IgD-negative memory B cell (primary cell): Measurements from ENCODE around the gene EIF3F. TPM values are rescaled to one million over a fixed set of nuclear protein-coding genes. Genes with fewer than 3 reads are reported as not detected.

Source experiments
- H3K27ac Mint-ChIP-seq, 3 donors: one replicate each; pipeline ENCODE4 v1.8.0; 2020 to 2022; ENCODE audit warnings: mild to moderate bottlenecking in 3 of 3, mixed read lengths in 3 of 3, moderate library complexity in 1 of 3
- H3K27me3 Mint-ChIP-seq: one replicate; pipeline ENCODE4 v1.8.0; 2021; ENCODE audit warnings: mixed read lengths
- H3K36me3 Mint-ChIP-seq: one replicate; pipeline ENCODE4 v1.8.0; 2020; ENCODE audit warnings: mild to moderate bottlenecking, mixed read lengths
- H3K4me1 Mint-ChIP-seq, 3 donors: one replicate each; pipeline ENCODE4 v1.8.0; 2020 to 2022; ENCODE audit warnings: mixed read lengths in 3 of 3, mild to moderate bottlenecking in 1 of 3
- H3K4me3 Mint-ChIP-seq, 4 donors: one replicate each; pipeline ENCODE4 v1.8.0; 2020 to 2022; ENCODE audit warnings: mild to moderate bottlenecking in 4 of 4, mixed read lengths in 4 of 4, moderate library complexity in 3 of 4
- H3K9me3 Mint-ChIP-seq, 3 donors: one replicate each; pipeline ENCODE4 v1.8.0; 2020 to 2021; ENCODE audit warnings: mixed read lengths in 3 of 3, mild to moderate bottlenecking in 1 of 3
- polyA plus RNA-seq: library from polyadenylated mRNA; unstranded; fragments of 300-500 nt; fragmentation: Illumina TruSeq; gene quantifications from one replicate; pipeline ENCODE4 v1.2.3, GENCODE V29; 2021

EIF3F gene
- polyA plus RNA-seq, 1 donor from 2014 or later, result 431 TPM

DNA sequence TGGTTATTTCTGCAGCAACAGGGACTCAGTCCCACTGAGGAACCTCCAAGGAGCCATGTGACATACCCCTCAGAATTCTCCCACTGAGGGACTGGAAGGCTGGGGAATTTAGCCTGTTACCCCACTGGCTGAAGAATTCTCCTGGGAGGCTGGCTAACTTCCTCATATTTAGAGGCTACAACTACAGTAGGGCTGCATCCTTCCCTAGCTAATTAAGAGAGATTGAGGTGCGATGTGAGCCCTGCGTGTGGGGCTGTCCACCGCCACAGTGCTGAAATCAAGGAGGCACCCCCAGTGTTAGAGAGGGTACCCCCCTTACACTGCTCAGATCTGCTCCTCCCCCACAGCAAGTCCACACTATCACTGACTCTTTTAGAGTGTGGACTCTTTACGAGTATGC lies 21.1 kb downstream of the EIF3F start:
- Mint-ChIP-seq H3K36me3 (no peaks in the 10 kb centered on the region), H3K27me3 (peaks cover 3% of the 10 kb centered on the region), H3K4me3 (no peak overlapping the region), H3K9me3 (no peaks in the 10 kb centered on the region), H3K27ac (no peak overlapping the region), H3K4me1 (no peaks in the 10 kb centered on the region)

DNA sequence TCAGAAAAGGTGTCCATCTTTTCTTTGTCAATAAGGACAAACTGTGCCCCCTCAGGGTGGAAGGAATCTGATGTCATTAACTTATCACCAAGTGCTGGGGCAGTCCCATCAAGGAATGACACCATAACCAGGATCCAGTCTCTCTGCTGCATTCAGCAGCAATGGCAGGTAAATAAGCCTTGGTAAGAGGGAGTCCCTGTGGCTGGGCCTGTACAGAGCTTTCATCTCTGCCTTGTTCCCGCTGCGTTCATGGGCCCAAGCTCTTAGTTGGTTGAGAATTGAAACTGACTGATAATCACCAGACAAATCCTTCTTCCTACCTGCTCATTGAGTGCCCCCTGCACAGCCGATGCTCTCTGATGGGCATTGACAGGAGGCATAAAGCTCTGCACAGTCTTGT lies 22.7 kb downstream of the EIF3F start:
- no peaks in the 10 kb centered on the region for H3K36me3 Mint-ChIP-seq
- H3K27me3 Mint-ChIP-seq, result peaks cover 5% of the 10 kb centered on the region
- no peaks in the 10 kb centered on the region for H3K9me3 Mint-ChIP-seq
- no peak overlapping the region for H3K4me3 Mint-ChIP-seq
- no peak overlapping the region for H3K27ac Mint-ChIP-seq
- no peaks in the 10 kb centered on the region for H3K4me1 Mint-ChIP-seq

DNA sequence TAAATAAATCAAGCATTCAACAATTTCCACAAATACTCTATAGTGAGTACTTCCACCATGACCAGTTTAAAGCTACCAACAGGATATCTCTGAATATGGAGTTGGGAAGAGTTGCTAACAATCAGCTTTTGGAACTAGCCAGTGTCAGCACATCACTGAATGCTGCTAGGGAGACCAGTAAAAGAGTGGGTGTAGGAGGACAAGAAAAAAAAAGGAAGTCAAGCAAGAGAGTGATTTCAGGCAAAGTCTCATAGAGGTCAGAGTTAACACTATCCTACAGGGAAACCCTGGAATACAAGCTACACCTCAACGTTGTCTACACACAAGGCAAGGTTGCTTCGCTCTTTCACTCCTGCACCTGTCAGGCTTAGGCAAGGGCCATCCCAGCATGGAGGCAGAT lies 24.2 kb downstream of the EIF3F start:
- Mint-ChIP-seq H3K9me3 (no peaks in the 10 kb centered on the region), H3K4me3 (no peak overlapping the region), H3K36me3 (no peaks in the 10 kb centered on the region), H3K4me1 (no peaks in the 10 kb centered on the region), H3K27me3 (peaks cover 8% of the 10 kb centered on the region), H3K27ac (no peak overlapping the region)

DNA sequence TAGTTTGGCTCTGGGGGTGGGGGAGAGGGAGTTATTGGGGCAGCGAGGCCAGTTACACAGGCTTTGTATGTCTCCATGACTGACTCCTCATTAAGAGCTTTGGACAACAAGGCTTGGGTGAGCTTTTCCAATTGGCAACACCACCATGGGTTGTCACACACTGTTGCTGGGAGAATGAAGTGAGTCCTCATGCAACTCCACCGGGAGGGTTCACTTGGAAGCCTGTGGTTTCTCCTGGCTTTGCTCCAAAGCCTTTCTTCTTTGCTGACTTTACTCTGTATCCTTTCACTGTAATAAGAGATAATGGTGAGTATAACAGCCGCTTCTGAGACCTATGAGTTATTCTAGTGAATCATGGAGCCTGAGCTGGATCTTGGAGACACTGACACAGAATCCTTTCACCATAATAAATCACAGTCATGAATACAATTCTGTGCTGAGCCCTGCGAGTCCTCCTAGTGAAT lies 24.9 kb downstream of the EIF3F start:
- Mint-ChIP-seq H3K27ac (no peak overlapping the region), H3K36me3 (no peaks in the 10 kb centered on the region), H3K9me3 (no peaks in the 10 kb centered on the region), H3K4me3 (no peak overlapping the region), H3K27me3 (peaks cover 13% of the 10 kb centered on the region), H3K4me1 (no peaks in the 10 kb centered on the region)

DNA sequence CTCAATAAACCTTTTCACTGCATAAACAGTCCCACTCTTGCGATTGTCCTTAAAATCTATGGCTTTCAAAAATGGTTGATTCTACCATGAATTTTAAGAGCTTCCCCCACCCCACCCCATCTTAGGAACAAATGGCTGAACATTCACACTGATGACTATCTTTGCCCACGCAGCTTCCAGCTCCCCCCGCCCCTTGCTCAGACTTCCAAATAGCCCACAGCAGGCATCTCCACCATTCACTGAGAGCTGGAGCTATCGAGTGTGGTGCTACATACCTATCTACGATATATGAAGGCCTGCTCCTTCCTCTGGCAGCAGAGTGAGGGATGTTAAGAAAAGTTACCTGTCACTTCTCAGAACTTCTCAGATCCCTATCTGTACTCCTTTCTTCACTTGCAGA lies 26.7 kb downstream of the EIF3F start:
- H3K4me3 Mint-ChIP-seq, result no peak overlapping the region
- no peaks in the 10 kb centered on the region for H3K9me3 Mint-ChIP-seq
- no peak overlapping the region for H3K27ac Mint-ChIP-seq
- H3K27me3 Mint-ChIP-seq, result peaks cover 22% of the 10 kb centered on the region
- peaks cover 2 to 4% (median 3%) of the 10 kb centered on the region in 3 donors for H3K4me1 Mint-ChIP-seq
- H3K36me3 Mint-ChIP-seq, result no peaks in the 10 kb centered on the region

DNA sequence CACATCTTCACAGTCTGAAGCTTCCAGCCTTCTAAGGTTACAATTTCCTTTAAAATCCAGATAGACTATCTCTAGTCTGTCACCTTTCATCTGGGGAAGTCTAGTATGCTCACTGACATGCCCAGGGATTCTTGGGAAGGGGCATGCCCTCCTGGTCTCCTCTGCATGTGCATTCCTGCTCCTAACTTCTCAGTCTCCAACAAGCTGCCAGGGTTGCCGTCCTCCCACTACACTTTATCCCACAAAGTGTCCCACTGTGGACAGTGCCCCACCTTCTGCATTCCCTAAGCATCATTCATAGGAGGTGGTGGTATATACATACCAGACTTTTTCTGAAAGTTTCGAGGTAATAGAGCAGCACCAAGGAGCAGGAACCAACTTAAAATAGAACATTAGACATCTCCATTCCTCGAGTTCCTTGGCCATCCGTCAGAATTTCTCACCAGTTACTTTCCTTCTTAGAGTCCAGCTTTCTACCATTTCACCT lies 28.7 kb downstream of the EIF3F start:
- no peaks in the 10 kb centered on the region for H3K36me3 Mint-ChIP-seq
- no peak overlapping the region for H3K4me3 Mint-ChIP-seq
- peaks cover 30% of the 10 kb centered on the region for H3K27me3 Mint-ChIP-seq
- no peaks in the 10 kb centered on the region for H3K9me3 Mint-ChIP-seq
- peak overlapping the region in 1 of 3 donors; percentile 9 for H3K27ac Mint-ChIP-seq
- H3K4me1 Mint-ChIP-seq, result peaks cover 4 to 10% (median 8%) of the 10 kb centered on the region in 3 donors

DNA sequence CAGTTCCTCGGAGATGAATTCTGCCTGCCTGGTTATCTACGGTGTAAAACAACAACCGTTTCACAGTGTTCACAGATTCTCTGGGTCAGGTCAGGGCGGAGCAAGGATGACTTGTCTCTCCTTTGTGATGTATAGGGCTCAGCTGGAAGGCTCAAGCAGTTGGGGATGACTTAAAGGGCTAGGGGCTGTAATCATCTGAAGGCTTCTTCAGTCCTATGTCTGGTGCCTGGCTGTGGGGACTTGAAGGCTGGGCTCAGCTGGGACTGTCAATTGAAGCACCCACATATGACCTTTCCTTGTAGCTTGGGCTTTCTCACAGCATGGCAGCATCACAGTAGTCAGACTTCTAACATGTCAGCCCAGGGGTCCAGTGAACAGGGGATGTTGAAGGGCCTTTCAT lies 29.3 kb downstream of the EIF3F start:
- Mint-ChIP-seq H3K9me3 (no peaks in the 10 kb centered on the region), H3K36me3 (no peaks in the 10 kb centered on the region), H3K27me3 (peaks cover 33% of the 10 kb centered on the region), H3K4me1 (peaks cover 4 to 10% (median 8%) of the 10 kb centered on the region in 3 donors), H3K4me3 (peak overlapping the region in 1 of 4 donors; percentile 3), H3K27ac (peak overlapping the region in 1 of 3 donors; percentile 51)

DNA sequence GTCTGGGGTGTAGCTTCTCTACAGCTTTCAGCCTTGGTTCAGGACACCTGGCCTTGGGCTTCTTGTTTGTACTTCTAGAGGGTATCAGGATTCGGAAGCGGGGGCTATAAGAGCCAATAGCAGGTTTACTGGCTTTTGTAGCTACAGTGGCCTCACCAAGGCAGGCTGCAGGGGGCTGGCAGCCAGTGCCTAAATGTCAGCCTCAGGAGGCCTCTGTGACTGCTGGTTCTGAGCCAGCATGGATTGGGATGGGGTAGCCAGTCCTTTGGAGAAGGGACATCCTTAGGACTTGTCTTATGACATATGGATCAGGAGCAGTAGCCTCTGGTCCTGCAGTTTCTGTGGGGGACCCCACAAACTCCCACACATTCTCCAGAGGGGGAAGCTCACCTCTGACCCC lies 29.9 kb downstream of the EIF3F start:
- Mint-ChIP-seq H3K36me3 (no peaks in the 10 kb centered on the region), H3K27ac (peak overlapping the region in 1 of 3 donors; percentile 51), H3K27me3 (peaks cover 33% of the 10 kb centered on the region), H3K4me1 (peaks cover 4 to 10% (median 8%) of the 10 kb centered on the region in 3 donors), H3K4me3 (peak overlapping the region in 1 of 4 donors; percentile 3), H3K9me3 (no peaks in the 10 kb centered on the region)

DNA sequence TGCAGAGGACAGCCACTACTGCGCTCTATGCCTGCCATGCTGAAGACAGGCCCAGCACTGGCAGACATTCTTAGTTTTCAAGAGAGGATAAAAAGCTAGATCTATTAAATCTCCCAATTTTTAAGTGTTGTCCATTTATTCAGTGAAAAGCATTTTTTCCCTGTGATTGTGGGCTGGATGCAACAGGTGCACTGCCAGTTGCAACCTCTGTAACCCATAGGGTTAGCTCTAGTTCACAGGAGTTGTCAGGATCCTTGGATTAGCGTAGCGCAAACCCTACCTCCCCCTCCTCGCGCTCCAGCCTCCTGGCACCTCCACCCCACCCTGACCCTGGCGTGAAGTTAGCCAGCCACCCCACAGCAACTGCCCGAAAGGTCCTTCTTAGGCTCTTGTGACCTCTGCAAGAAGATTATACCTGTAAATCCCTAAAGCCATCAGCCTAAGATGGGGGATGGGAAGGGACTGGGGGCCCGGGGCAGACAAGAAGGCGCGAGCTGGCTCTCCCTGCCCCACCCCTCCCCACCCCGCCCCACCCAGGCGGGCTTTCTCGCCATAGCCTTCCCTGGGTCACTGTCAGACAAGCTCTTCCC lies 30.9 kb downstream of the EIF3F start:
- Mint-ChIP-seq H3K36me3 (no peaks in the 10 kb centered on the region), H3K9me3 (no peaks in the 10 kb centered on the region), H3K4me3 (peak overlapping the region; percentile 73 to 91 (median 86)), H3K27ac (peak overlapping the region in 2 of 3 donors; percentile 60 to 81), H3K27me3 (peaks cover 33% of the 10 kb centered on the region), H3K4me1 (peaks cover 4 to 10% (median 8%) of the 10 kb centered on the region in 3 donors)

DNA sequence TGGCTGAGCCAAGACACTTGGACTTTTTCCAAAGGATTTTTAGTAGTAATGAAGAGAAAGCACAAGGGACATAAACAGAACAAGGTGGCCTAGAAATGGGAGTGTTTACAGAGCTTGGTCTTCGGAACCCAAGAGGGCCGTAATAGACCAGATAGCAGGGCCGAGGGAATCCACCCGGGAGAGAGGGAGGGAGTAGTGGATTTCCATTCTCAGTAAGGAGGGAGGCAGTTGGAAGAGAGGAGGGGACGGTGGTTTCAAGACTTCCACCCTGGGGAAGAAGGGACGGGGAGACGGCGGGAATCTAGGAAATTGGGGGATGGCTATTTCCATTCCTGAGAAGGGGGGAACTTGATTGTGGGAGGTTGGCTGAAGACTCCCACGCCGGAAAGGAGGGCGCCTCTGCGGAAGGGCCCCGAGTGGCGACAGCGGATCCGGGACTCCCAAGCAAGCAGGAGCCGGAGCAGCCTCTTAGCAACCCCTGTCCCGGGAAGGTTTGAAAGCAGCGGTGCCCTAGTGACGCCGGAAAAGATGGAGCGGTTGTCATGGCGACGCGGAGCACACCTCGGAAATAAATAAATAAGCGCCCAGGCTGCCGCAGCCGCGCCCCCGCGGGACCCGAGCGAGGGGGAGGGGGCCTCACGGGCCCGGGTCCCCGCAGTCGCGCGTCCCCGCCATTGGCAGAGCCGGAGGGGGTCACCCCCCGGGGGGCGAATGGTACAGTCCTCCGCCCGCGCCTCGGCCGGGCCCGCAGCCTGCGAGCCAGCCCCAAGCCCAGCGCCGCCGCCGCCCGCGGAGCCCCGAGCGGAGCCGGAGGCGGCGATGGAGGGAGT lies 31.6 kb downstream of the EIF3F start:
- Mint-ChIP-seq H3K27me3 (peaks cover 30% of the 10 kb centered on the region), H3K36me3 (no peaks in the 10 kb centered on the region), H3K9me3 (no peaks in the 10 kb centered on the region), H3K4me3 (peak overlapping the region; percentile 73 to 91 (median 86)), H3K27ac (peak overlapping the region; percentile 33 to 81 (median 60)), H3K4me1 (peaks cover 4 to 10% (median 8%) of the 10 kb centered on the region in 3 donors)

DNA sequence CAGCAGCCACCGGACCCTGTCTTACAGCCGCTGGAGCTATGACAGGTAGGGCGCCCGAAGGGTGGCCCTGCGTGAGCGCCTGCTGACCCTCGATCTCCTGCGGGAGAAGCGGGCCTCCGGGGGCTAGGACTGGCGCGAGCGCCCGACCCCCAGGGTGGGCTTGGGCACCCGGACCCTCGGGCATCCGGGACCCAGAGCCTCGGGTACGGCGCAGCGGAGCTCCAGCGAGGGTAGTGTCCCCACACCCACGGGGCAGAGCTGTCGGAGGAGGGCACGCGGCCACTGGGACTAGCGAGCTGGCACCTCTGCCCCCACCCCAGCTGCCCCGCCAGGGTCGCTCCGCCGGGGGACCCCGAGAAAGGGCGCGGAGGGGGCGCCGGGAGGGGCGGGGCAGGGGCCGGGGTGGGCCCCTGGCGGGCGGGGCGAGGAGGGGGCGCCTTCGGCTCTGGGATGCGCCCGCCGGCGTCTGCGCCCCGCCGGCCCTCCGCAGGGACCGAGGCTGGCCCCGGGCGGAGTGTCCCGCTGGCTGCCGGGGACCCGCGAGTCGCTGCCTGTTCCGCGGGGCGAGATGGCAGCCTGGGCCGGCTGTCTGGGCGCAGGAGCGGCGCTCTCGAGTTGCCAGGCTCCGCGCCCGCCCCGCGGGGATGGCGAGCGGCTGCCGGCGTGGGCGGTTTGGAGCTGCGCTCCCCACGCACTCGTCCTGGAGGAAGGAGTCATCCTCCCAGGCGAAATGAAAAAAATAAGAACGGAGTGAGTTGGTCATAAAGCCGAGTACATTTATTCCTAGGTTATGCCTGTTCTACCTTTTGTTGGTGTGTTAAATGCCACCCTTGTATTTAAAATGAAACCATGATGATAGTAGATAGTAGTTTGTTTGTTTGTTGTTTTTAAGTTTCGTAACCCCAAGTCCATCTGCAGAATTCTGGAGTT lies 32.4 kb downstream of the EIF3F start:
- peaks cover 30% of the 10 kb centered on the region for H3K27me3 Mint-ChIP-seq
- H3K4me1 Mint-ChIP-seq, result peaks cover 4 to 10% (median 8%) of the 10 kb centered on the region in 3 donors
- peak overlapping the region; percentile 47 to 87 (median 78) for H3K4me3 Mint-ChIP-seq
- H3K27ac Mint-ChIP-seq, result peak overlapping the region in 1 of 3 donors; percentile 20
- no peaks in the 10 kb centered on the region for H3K9me3 Mint-ChIP-seq
- no peaks in the 10 kb centered on the region for H3K36me3 Mint-ChIP-seq

DNA sequence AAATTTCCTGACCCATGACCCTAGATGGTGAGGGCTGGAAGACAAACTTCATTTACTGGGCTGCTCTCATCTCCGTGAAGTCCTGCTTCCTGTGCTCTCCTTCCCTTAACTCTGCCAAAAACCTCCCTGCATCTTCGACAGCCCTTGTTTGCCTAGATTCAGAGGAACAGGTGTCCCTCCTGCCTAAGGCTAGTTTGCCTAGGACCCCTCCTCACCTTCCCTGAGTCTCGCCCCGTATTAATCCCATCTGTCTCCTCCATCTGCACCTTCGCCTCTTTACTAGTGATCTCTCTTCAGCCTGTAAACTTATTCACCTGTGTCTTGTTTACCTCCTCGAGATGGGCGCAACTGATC lies 33.1 kb downstream of the EIF3F start:
- no peaks in the 10 kb centered on the region for H3K36me3 Mint-ChIP-seq
- peak overlapping the region in 1 of 3 donors; percentile 20 for H3K27ac Mint-ChIP-seq
- H3K9me3 Mint-ChIP-seq, result no peaks in the 10 kb centered on the region
- H3K27me3 Mint-ChIP-seq, result peaks cover 30% of the 10 kb centered on the region
- peaks cover 4 to 10% (median 8%) of the 10 kb centered on the region in 3 donors for H3K4me1 Mint-ChIP-seq
- peak overlapping the region; percentile 47 to 87 (median 78) for H3K4me3 Mint-ChIP-seq

DNA sequence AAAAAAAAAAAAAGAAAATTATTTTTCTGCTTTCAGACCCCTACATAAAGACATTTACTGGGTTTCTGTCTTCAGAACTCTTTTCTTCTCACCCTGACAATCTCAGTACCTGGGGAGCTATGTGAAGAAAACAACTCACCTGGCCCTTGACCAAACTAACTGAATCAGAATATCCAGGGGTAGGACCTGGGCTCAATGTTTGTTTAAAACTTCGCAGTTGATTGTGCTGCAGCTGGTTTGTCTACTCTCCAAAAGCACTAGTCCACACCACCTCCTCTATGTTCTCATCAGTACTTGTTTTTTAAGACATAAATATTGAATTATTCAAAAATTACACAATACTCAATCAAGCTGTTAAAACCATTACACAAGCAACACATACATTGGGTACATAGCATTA lies 34.8 kb downstream of the EIF3F start:
- peaks cover 4 to 10% (median 8%) of the 10 kb centered on the region in 3 donors for H3K4me1 Mint-ChIP-seq

DNA sequence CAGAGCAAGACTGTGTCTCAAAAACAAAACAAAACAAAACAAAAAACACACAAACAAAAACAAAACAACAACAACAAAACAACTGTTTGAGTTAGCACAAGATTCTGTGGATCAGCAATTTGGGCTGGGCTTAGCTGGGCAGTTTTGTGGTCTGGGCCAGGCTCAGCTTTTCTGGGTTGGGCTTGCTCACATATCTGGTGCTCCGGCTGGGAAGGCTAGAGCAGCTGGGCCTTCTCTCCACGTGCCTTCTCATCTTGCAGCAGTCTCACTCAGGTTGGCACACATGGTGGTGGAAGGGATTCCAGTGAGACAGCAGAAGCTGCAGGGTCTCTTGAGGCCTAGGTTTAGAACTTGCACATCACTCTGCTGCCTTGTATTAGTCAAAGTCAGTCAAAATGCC lies 35.7 kb downstream of the EIF3F start:
- H3K9me3 Mint-ChIP-seq, result no peaks in the 10 kb centered on the region
- H3K36me3 Mint-ChIP-seq, result no peaks in the 10 kb centered on the region
- H3K4me3 Mint-ChIP-seq, result no peak overlapping the region
- H3K4me1 Mint-ChIP-seq, result peaks cover 4 to 10% (median 8%) of the 10 kb centered on the region in 3 donors
- no peak overlapping the region for H3K27ac Mint-ChIP-seq
- peaks cover 19% of the 10 kb centered on the region for H3K27me3 Mint-ChIP-seq

More for the DNA sequence above, 34.8 kb downstream of the EIF3F start:
- Mint-ChIP-seq H3K27ac (peak overlapping the region in 1 of 3 donors; percentile 16), H3K27me3 (peaks cover 23% of the 10 kb centered on the region), H3K4me3 (no peak overlapping the region), H3K9me3 (no peaks in the 10 kb centered on the region), H3K36me3 (no peaks in the 10 kb centered on the region)
